H1 (cell line): ENCODE measurements around the gene SHLD1. TPM values are rescaled to one million over a fixed set of nuclear protein-coding genes. Genes with fewer than 3 reads are reported as not detected.

ENCODE experiments used
- CTCF ChIA-PET: fragments of 300-600 bp; sonication (Branson Sonifier 250); formaldehyde crosslinking; loops from one replicate; lab custom pipeline; 2021; ENCODE audit not compliant: partially characterized antibody; lab: Charles Lee
- POLR2A ChIA-PET: fragments of 300-600 bp; sonication (Branson Sonifier 250); formaldehyde crosslinking; loops from one replicate; lab custom pipeline; 2021; ENCODE audit warnings: inconsistent platforms; ENCODE audit not compliant: partially characterized antibody; lab: Charles Lee
- DNase-seq, 2 experiments: peaks; one replicate each; pipeline versions ENCODE4 v3.0.0 to v3.0.0-alpha.2; 2010 to 2022; ENCODE audit warnings: low spot score in 2 of 2, low read depth in 1 of 2, mixed read lengths in 1 of 2
- FAIRE-seq: peaks from 2 replicates; lab custom pipeline; 2011; peaks lifted over from hg19 to GRCh38; lab: Jason Lieb, UNC
- H2AFZ ChIP-seq: 2 replicates; pipeline ENCODE4 v1.8.1; 2012; ENCODE audit warnings: low read length, inconsistent platforms
- H2AK5ac ChIP-seq: 2 replicates; pipeline ENCODE4 v1.6.1; 2013; ENCODE audit warnings: low read depth, low read length
- H2BK120ac ChIP-seq: replicated peaks from 2 replicates; pipeline ENCODE3; 2013; ENCODE audit warnings: low read depth, low read length, inconsistent platforms
- H2BK12ac ChIP-seq: 2 replicates; pipeline ENCODE4 v1.6.1; 2013; ENCODE audit warnings: low read depth, low read length
- H2BK15ac ChIP-seq: 2 replicates; pipeline ENCODE4 v1.6.1; 2013; ENCODE audit warnings: low read length
- H2BK20ac ChIP-seq: 2 replicates; pipeline ENCODE4 v1.6.1; 2013; ENCODE audit warnings: low read length
- H2BK5ac ChIP-seq: 2 replicates; pipeline ENCODE4 v1.6.1; 2013; ENCODE audit warnings: low read depth, low read length
- H3K14ac ChIP-seq: 2 replicates; pipeline ENCODE4 v1.6.1; 2013; ENCODE audit warnings: inconsistent platforms; ENCODE audit not compliant: insufficient read length
- H3K18ac ChIP-seq: 2 replicates; pipeline ENCODE4 v1.6.1; 2013; ENCODE audit warnings: low read length; ENCODE audit errors: extremely low read depth
- H3K23ac ChIP-seq: 2 replicates; pipeline ENCODE4 v1.6.1; 2013; ENCODE audit warnings: inconsistent platforms; ENCODE audit not compliant: insufficient read length
- H3K23me2 ChIP-seq: 2 replicates; pipeline ENCODE4 v1.6.1; 2013; ENCODE audit warnings: low read depth, low read length
- H3K27ac ChIP-seq: 2 replicates; pipeline ENCODE4 v1.6.1; 2011; ENCODE audit warnings: low read depth, low read length, inconsistent platforms
- H3K27me3 ChIP-seq, 4 experiments: replicated peaks in 1 of 4; 1 replicate in 1 of 4; 2 replicates in 3 of 4; pipeline versions ENCODE4 v1.6.1 to v1.8.1; 2011 to 2013; ENCODE audit warnings: low read length in 3 of 4, mild to moderate bottlenecking in 3 of 4, inconsistent platforms in 2 of 4, mixed read lengths in 2 of 4, moderate library complexity in 1 of 4; ENCODE audit not compliant: control insufficient read depth in 3 of 4, insufficient read depth in 3 of 4; ENCODE audit errors: extremely low read depth in 1 of 4
- H3K36me3 ChIP-seq, 4 experiments: 2 replicates each; pipeline versions ENCODE4 v1.6.1 to v1.8.1; 2011 to 2013; ENCODE audit warnings: mild to moderate bottlenecking in 4 of 4, low read length in 3 of 4, moderate library complexity in 2 of 4, control low read depth in 1 of 4, inconsistent platforms in 1 of 4; ENCODE audit not compliant: insufficient read depth in 4 of 4, control insufficient read depth in 2 of 4
- H3K4ac ChIP-seq: replicated peaks from 2 replicates; pipeline ENCODE3; 2013; ENCODE audit warnings: low read length, low read depth, mixed read lengths, inconsistent platforms; ENCODE audit not compliant: insufficient read length
- H3K4me1 ChIP-seq, 4 experiments: replicated peaks in 1 of 4; 1 replicate in 1 of 4; 2 replicates in 3 of 4; pipeline versions ENCODE4 v1.6.1 to v1.8.1; 2011 to 2013; ENCODE audit warnings: low read length in 3 of 4, inconsistent platforms in 2 of 4, mixed read lengths in 1 of 4; ENCODE audit not compliant: insufficient read depth in 4 of 4, control insufficient read depth in 3 of 4
- H3K4me2 ChIP-seq, 2 experiments: 2 replicates each; pipeline versions ENCODE4 v1.6.1 to v1.8.1; 2011 to 2013; ENCODE audit warnings: low read depth in 2 of 2, low read length in 2 of 2, control low read depth in 1 of 2, inconsistent platforms in 1 of 2, mild to moderate bottlenecking in 1 of 2; ENCODE audit not compliant: insufficient read depth in 1 of 2
- H3K4me3 ChIP-seq, 4 experiments: fragments of 200-600, 300-600 bp in 1 of 4; sonication (generic), shearing (Covaris generic), sonication (Bioruptor Twin) in 1 of 4; 2 replicates each; pipeline versions ENCODE4 v1.5.1 to v1.8.1; 2011 to 2016; ENCODE audit warnings: low read length in 4 of 4, low read depth in 3 of 4, control low read depth in 2 of 4, inconsistent platforms in 2 of 4, mild to moderate bottlenecking in 2 of 4, mixed read lengths in 1 of 4, moderate library complexity in 1 of 4; ENCODE audit not compliant: insufficient read depth in 2 of 4; ENCODE audit errors: extremely low read depth in 1 of 4
- H3K56ac ChIP-seq: replicated peaks from 2 replicates; pipeline ENCODE3; 2013; ENCODE audit warnings: low read depth, mild to moderate bottlenecking, mixed read lengths, low read length, inconsistent platforms; ENCODE audit not compliant: insufficient read length
- H3K79me1 ChIP-seq: 2 replicates; pipeline ENCODE4 v1.6.1; 2013; ENCODE audit warnings: low read depth, low read length, control low read depth
- H3K79me2 ChIP-seq, 2 experiments: 2 replicates each; pipeline versions ENCODE4 v1.6.1 to v1.8.1; 2012 to 2013; ENCODE audit warnings: low read length in 2 of 2, mild to moderate bottlenecking in 2 of 2, inconsistent platforms in 1 of 2; ENCODE audit not compliant: insufficient read depth in 2 of 2, control insufficient read depth in 1 of 2
- H3K9ac ChIP-seq, 4 experiments: replicated peaks in 1 of 4; 1 replicate in 1 of 4; 2 replicates in 3 of 4; pipeline versions ENCODE4 v1.6.1 to v1.8.1; 2011 to 2013; ENCODE audit warnings: low read depth in 3 of 4, low read length in 3 of 4, control low read depth in 2 of 4, mild to moderate bottlenecking in 2 of 4, moderate library complexity in 2 of 4, inconsistent platforms in 1 of 4; ENCODE audit errors: extremely low read depth in 1 of 4
- H3K9me3 ChIP-seq, 2 experiments: 2 replicates each; pipeline versions ENCODE4 v1.6.1 to v1.8.1; 2012 to 2013; ENCODE audit warnings: mild to moderate bottlenecking in 2 of 2, moderate library complexity in 2 of 2, control low read depth in 1 of 2, inconsistent platforms in 1 of 2, low read depth in 1 of 2, low read length in 1 of 2, mixed read lengths in 1 of 2; ENCODE audit not compliant: insufficient read depth in 2 of 2
- H4K20me1 ChIP-seq, 2 experiments: replicated peaks in 1 of 2; 2 replicates each; pipeline versions ENCODE3 to v1.8.1; 2011 to 2013; ENCODE audit warnings: inconsistent platforms in 2 of 2, low read length in 2 of 2, mild to moderate bottlenecking in 1 of 2; ENCODE audit not compliant: insufficient read depth in 2 of 2, control insufficient read depth in 1 of 2
- H4K5ac ChIP-seq: 2 replicates; pipeline ENCODE4 v1.6.1; 2013; ENCODE audit warnings: low read length, low read depth, mixed read lengths, inconsistent platforms; ENCODE audit not compliant: insufficient read length
- H4K8ac ChIP-seq: 2 replicates; pipeline ENCODE4 v1.8.0; 2013; ENCODE audit warnings: mild to moderate bottlenecking, moderate library complexity, low read length, inconsistent platforms; ENCODE audit not compliant: insufficient read depth; ENCODE audit errors: extremely low read depth
- H4K91ac ChIP-seq: replicated peaks from 2 replicates; pipeline ENCODE3; 2013; ENCODE audit warnings: low read length, mixed read lengths, inconsistent platforms; ENCODE audit not compliant: insufficient read length
- ASH2L ChIP-seq: fragments of 200-600, 300-600 bp; sonication (generic); IDR thresholded peaks from one replicate; pipeline ENCODE4 v1.7.1; 2017; ENCODE audit warnings: low read length
- ATF3 ChIP-seq: IDR thresholded peaks from 2 replicates; pipeline ENCODE4 v1.6.1; 2011; ENCODE audit warnings: low read depth, mild to moderate bottlenecking, low read length; ENCODE audit not compliant: insufficient read depth
- CBX5 ChIP-seq: fragments of 300-800, 300-1000 bp; sonication (generic); IDR thresholded peaks from 2 replicates; pipeline ENCODE4 v1.7.1; 2016; ENCODE audit warnings: antibody characterized with exemption, low read length, low read depth
- CEBPB ChIP-seq: IDR thresholded peaks from 2 replicates; pipeline ENCODE4 v1.6.1; 2012; ENCODE audit warnings: low read depth, low read length
- CREB1 ChIP-seq: IDR thresholded peaks from 2 replicates; pipeline ENCODE4 v1.6.1; 2012; ENCODE audit warnings: inconsistent platforms
- E2F6 ChIP-seq: IDR thresholded peaks from 2 replicates; pipeline ENCODE4 v1.6.1; 2012; ENCODE audit warnings: inconsistent platforms
- EGR1 ChIP-seq: IDR thresholded peaks from 2 replicates; pipeline ENCODE4 v1.6.1; 2011; ENCODE audit warnings: low read depth, low read length, borderline replicate concordance
- EP300 ChIP-seq, 2 experiments: IDR thresholded peaks; 1 replicate in 1 of 2; 2 replicates in 1 of 2; pipeline ENCODE4 v1.6.1; 2011 to 2012; ENCODE audit warnings: low read depth in 2 of 2, low read length in 2 of 2, mild to moderate bottlenecking in 2 of 2, borderline replicate concordance in 1 of 2, inconsistent platforms in 1 of 2, moderate library complexity in 1 of 2
- GTF2F1 ChIP-seq: IDR thresholded peaks from 2 replicates; pipeline ENCODE4 v1.6.1; 2012; ENCODE audit warnings: low read depth, low read length, improper control_type of control experiment, borderline replicate concordance
- MAFK ChIP-seq: IDR thresholded peaks from 2 replicates; pipeline ENCODE4 v1.6.1; 2012; ENCODE audit warnings: low read depth, mild to moderate bottlenecking, improper control_type of control experiment, low read length
- NRF1 ChIP-seq: IDR thresholded peaks from 2 replicates; pipeline ENCODE4 v1.6.1; 2011; ENCODE audit warnings: mild to moderate bottlenecking, low read depth, low read length, improper control_type of control experiment
- TAF1 ChIP-seq: IDR thresholded peaks from 2 replicates; pipeline ENCODE4 v1.6.1; 2011; ENCODE audit warnings: mild to moderate bottlenecking, low read depth, low read length
- WGBS, 2 experiments: shearing (Covaris generic) in 1 of 2; methylation state at CpG; one replicate each; pipeline versions ENCODE4 v1.1.6 to v1.1.7; 2013 to 2015; ENCODE audit warnings: low lambda C conversion rate in 2 of 2, mixed read lengths in 2 of 2, inconsistent platforms in 1 of 2, low coverage in 1 of 2, missing lambda C conversion rate in 1 of 2; ENCODE audit not compliant: insufficient replicate concordance in 2 of 2, insufficient coverage in 1 of 2, insufficient read length in 1 of 2; ENCODE audit errors: extremely low coverage in 1 of 2, missing lambda C conversion rate in 1 of 2; 5-methylcytosine and 5-hydroxymethylcytosine counted together
- polyA plus RNA-seq, 7 experiments: library from polyadenylated mRNA; depleted of rRNA in 3 of 7; stranded (reverse) in 5 of 7; unstranded in 2 of 7; fragments of >200 nt in 5 of 7; fragments of 200-250 nt in 2 of 7; gene quantifications; 1 replicate in 5 of 7; 2 replicates in 1 of 7; 4 replicates in 1 of 7; pipeline versions ENCODE4 v1.2.1 to v1.2.3, GENCODE V29; 2011 to 2013; ENCODE audit warnings: missing spikeins in 2 of 7, mixed read lengths in 2 of 7
- total RNA-seq: library from RNA; stranded (reverse); fragmentation: NEBNext Ultra II Directional; extraction: Animal tissue kit (Norgen Biotek cat#: 25700); gene quantifications from 2 replicates; pipeline ENCODE4 v1.2.1, GENCODE V29; 2021

The SHLD1 gene
- total and polyA plus RNA-seq, 2 of the 8 experiments (the other 6 are each of a cell fraction or from before 2014, with no cell fraction given): 4.2 to 6.5 TPM

GRCh38 chr20:5766085-5766764 lies 16.0 kb downstream of the SHLD1 start:
- H3K79me2 ChIP-seq: no peaks in the 10 kb centered on the region
- H2AK5ac ChIP-seq: no peak overlapping the region
- no peak overlapping the region for H2BK20ac ChIP-seq
- CTCF ChIA-PET: interaction anchor here (0.9 to 1.3 kb wide), 3 partner anchors 22 to 209 kb away, joined by 3 to 9 read pairs (median 3); no protein-coding TSS in a partner anchor
- no peak overlapping the region for H3K9ac ChIP-seq
- POLR2A ChIA-PET: interaction anchor here (1.0 to 1.8 kb wide), 2 partner anchors 12 to 15 kb away, joined by 3 to 8 read pairs; no protein-coding TSS in a partner anchor
- H2BK120ac ChIP-seq: no peak overlapping the region
- no peak overlapping the region for H3K4me3 ChIP-seq
- FAIRE-seq (no peak), DNase-seq (no peak)
- H3K4ac ChIP-seq: no peak overlapping the region
- no peak for TF ChIP-seq GTF2F1
- no peak for TF ChIP-seq ATF3
- no peak for TF ChIP-seq ASH2L
- no peak for TF ChIP-seq MAFK
- TF ChIP-seq TAF1: no peak
- no peak for TF ChIP-seq NRF1
- TF ChIP-seq CREB1: no peak
- TF ChIP-seq CEBPB: no peak
- no peak for TF ChIP-seq E2F6
- no peak for TF ChIP-seq EP300 (IDR thresholded peaks at IDR 0.05; ENCODE audit: borderline replicate concordance in 1 of 2, low read depth in 2 of 2, low read length in 2 of 2)
- no peak for TF ChIP-seq CBX5
- TF ChIP-seq EGR1: no peak
- H3K27ac ChIP-seq: no peak overlapping the region
- H3K4me2 ChIP-seq: no peak overlapping the region
- H4K8ac ChIP-seq: no peak overlapping the region
- H3K18ac ChIP-seq: no peak overlapping the region
- H3K79me1 ChIP-seq: no peaks in the 10 kb centered on the region
- 91% methylated on average over 7 of the region's 7 CpGs; no CpG with 5 or more reads in 1 of the 2 experiments for WGBS, 2 experiments
- H4K20me1 ChIP-seq: no peaks in the 10 kb centered on the region
- no peaks in the 10 kb centered on the region for H3K9me3 ChIP-seq
- H3K4me1 ChIP-seq: no peaks in the 10 kb centered on the region
- no peaks in the 10 kb centered on the region for H3K23me2 ChIP-seq
- no peak overlapping the region for H2BK5ac ChIP-seq
- H2BK12ac ChIP-seq: no peak overlapping the region
- H3K23ac ChIP-seq: no peak overlapping the region
- no peaks in the 10 kb centered on the region for H3K36me3 ChIP-seq
- no peak overlapping the region for H2AFZ ChIP-seq
- H3K14ac ChIP-seq: no peak overlapping the region
- H2BK15ac ChIP-seq: no peak overlapping the region
- H3K27me3 ChIP-seq: no peaks in the 10 kb centered on the region
- no peak overlapping the region for H3K56ac ChIP-seq
- H4K5ac ChIP-seq: no peak overlapping the region
- H4K91ac ChIP-seq: no peak overlapping the region
